Small intestine (tissue), 7 donors: ENCODE data around the gene LLGL2. TPM values are rescaled to one million over a fixed set of nuclear protein-coding genes. Genes with fewer than 3 reads are reported as not detected.
"Not testable (repeated sequence)": the region's sequence is repeated elsewhere in the genome, so short reads cannot be mapped to it uniquely, and the experiment has no call there.

Experiments
- DNase-seq, 2 donors: peaks; one replicate each; pipeline versions ENCODE4 v3.0.0 to v3.0.0-alpha.2; 2013
- FAIRE-seq: peaks from 2 replicates; lab custom pipeline; 2012; peaks lifted over from hg19 to GRCh38; lab: Jason Lieb, UNC
- H3K27ac ChIP-seq, 3 donors: one replicate each; pipeline ENCODE4 v1.5.1; 2013; ENCODE audit warnings: low read length in 2 of 3, mild to moderate bottlenecking in 2 of 3, control low read depth in 1 of 3, inconsistent platforms in 1 of 3, low read depth in 1 of 3, moderate library complexity in 1 of 3
- H3K27me3 ChIP-seq, 3 donors: one replicate each; pipeline ENCODE4 v1.6.1; 2013; ENCODE audit warnings: low read length in 3 of 3, inconsistent platforms in 1 of 3; ENCODE audit not compliant: control insufficient read depth in 3 of 3, insufficient read depth in 3 of 3
- H3K36me3 ChIP-seq, 3 donors: one replicate each; pipeline ENCODE4 v1.6.1; 2013; ENCODE audit warnings: low read length in 3 of 3, inconsistent platforms in 1 of 3, low read depth in 1 of 3, mild to moderate bottlenecking in 1 of 3, moderate library complexity in 1 of 3; ENCODE audit not compliant: control insufficient read depth in 3 of 3, insufficient read depth in 2 of 3
- H3K4me1 ChIP-seq, 3 donors: one replicate each; pipeline ENCODE4 v1.6.1; 2013; ENCODE audit warnings: low read length in 2 of 3, inconsistent platforms in 1 of 3, low read depth in 1 of 3, mild to moderate bottlenecking in 1 of 3, moderate library complexity in 1 of 3; ENCODE audit not compliant: control insufficient read depth in 3 of 3, insufficient read depth in 2 of 3
- H3K4me3 ChIP-seq, 3 donors: one replicate each; pipeline ENCODE4 v1.5.1; 2013; ENCODE audit warnings: low read length in 3 of 3, control low read depth in 1 of 3, inconsistent platforms in 1 of 3, low read depth in 1 of 3, mild to moderate bottlenecking in 1 of 3, moderate library complexity in 1 of 3
- H3K9me3 ChIP-seq, 2 donors: one replicate each; pipeline ENCODE4 v1.6.1; 2013; ENCODE audit warnings: low read depth in 1 of 2, low read length in 1 of 2; ENCODE audit not compliant: control insufficient read depth in 2 of 2, insufficient read depth in 1 of 2
- WGBS, 3 donors: extraction: QIAGEN DNeasy Blood & Tissue Kit; methylation state at CpG; one replicate each; pipeline ENCODE4 v1.1.7; 2013; 5-methylcytosine and 5-hydroxymethylcytosine counted together
- polyA plus RNA-seq, 4 donors: library from polyadenylated mRNA; stranded (reverse) in 3 of 4; unstranded in 1 of 4; fragments of 200-250 nt in 3 of 4; fragments of 120-200 nt in 1 of 4; gene quantifications; one replicate each; pipeline versions ENCODE4 v1.2.1 to v1.2.3, GENCODE V29; 2013
- donor health status: healthy with polysubstance abuse.
- donor health status: control.
- donor health status: control.
- donor health status: Bipolar disorder and iron deficiency.
- donor health status: healthy.

Gene LLGL2
- polyA plus RNA-seq, 4 donors: 140 to 365 (median 244) TPM

DNA sequence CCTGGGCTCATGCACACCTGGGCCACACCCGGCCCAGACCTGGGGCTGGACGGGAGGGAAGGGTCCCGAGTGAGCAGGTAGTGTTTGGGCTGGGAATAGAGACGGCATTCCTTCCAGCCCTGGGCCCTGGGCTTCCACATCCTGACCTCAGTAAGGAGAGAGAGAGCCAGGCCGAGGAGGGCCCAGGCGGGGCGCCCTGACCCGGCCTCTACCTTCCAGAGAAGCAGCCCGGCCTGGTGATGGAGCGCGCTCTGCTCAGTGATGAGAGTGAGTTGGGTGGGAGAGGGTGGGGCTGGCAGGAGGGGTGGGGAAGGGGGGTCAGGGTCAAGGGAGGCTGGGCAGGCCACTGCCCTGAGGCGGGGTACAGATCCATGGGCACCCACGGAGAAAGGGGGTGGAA lies 48.5 kb downstream of the LLGL2 start:
- Histone ChIP-seq H3K27ac (no peak overlapping the region), H3K9me3 (peaks cover 0 to 21% of the 10 kb centered on the region in 2 donors), H3K27me3 (no peaks in the 10 kb centered on the region), H3K36me3 (peaks cover 0 to 72% (median 19%) of the 10 kb centered on the region in 3 donors), H3K4me3 (no peak overlapping the region), H3K4me1 (peaks cover 0 to 51% (median 0%) of the 10 kb centered on the region in 3 donors)
- WGBS, 3 donors: 85 to 90% (median 88%) methylated on average over 11 to 13 of the region's 13 CpGs
- DNase-seq (no peak), FAIRE-seq (no peak)

DNA sequence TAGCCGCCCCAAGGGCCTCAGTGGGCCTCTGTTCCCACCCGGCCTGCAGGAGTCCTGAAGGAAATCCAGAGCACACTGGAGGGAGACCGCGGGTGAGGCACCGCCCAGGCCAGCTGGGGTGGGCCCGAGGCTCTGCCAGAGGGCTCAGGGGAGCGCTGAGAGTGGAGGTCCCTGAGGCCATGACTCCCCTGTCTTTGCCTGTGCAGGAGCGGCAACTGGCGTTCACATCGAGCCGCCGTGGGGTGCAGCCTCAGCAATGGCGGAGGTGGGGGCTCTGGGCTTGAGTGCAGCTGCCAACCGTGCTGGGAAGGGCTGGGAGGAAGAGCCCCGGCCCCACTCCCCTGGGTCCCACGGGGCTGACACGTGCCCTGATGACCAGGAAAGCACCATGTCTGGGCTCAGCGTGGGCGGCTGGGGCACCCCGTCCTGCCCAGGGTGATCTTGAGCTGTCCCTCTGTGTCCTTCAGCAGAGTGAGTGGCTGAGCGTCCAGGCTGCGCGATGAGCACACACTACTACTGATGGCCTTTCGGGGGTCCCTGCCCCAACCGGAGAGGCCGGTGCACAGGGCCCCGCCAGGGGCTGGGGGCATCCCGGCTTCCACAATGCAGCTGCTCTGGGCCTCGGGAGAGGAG lies 49.0 kb downstream of the LLGL2 start:
- H3K4me3 ChIP-seq: no peak overlapping the region
- DNase-seq (no peak), FAIRE-seq (no peak)
- H3K9me3 ChIP-seq: peaks cover 0 to 21% of the 10 kb centered on the region in 2 donors
- 80 to 87% (median 84%) methylated on average over 21 to 29 of the region's 29 CpGs for WGBS, 3 donors
- no peaks in the 10 kb centered on the region for H3K27me3 ChIP-seq
- peaks cover 0 to 67% (median 16%) of the 10 kb centered on the region in 3 donors for H3K36me3 ChIP-seq
- peaks cover 0 to 55% (median 0%) of the 10 kb centered on the region in 3 donors for H3K4me1 ChIP-seq
- peak overlapping the region in 1 of 3 donors; percentile 72 for H3K27ac ChIP-seq

DNA sequence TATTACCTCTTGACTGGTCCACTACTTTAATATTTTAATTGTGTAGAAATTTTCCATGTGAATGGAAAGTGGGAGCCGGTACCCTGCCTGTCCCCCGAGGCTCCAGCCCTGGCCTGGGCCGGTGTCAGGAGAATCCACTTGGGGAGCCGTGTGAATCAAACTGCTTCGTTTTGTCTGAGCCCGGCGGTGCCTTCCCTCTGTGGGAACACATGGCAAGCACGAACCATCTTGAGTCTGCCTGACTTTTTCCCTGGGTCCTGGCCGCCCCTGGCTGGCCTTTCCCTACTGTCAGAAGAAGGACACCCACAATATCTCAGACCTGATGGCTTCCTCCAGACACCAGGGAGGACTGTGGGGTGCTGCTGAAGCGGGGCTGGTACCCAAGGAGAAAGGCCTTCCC lies 49.7 kb downstream of the LLGL2 start:
- DNase-seq (no peak), FAIRE-seq (no peak)
- 87 to 94% (median 92%) methylated on average over 10 of the region's 10 CpGs for WGBS, 3 donors
- peaks cover 0 to 60% (median 16%) of the 10 kb centered on the region in 3 donors for H3K36me3 ChIP-seq
- H3K4me3 ChIP-seq: no peak overlapping the region
- peaks cover 0 to 21% of the 10 kb centered on the region in 2 donors for H3K9me3 ChIP-seq
- H3K27ac ChIP-seq: peak overlapping the region in 2 of 3 donors; percentile 72 to 92
- peaks cover 0 to 55% (median 0%) of the 10 kb centered on the region in 3 donors for H3K4me1 ChIP-seq
- H3K27me3 ChIP-seq: no peaks in the 10 kb centered on the region

DNA sequence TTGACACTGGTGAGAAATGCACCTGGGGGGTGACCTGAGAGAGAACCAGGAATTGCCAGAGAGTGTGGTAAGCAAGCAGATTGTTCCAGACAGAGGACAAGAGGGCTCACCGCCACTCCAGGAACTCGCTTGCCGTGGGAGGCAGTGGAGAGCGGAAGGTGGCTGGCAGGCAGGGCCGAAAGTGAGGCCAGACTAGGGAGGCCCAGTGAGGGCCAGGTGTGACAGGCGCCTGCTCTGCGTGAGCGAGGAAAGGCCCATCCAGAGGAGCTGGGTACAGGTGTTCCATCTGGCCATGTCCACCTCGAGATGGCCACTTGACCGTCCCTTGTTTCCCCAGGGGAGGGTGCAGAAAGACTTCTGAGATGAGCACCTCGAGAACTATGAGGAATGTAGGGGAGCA lies 50.2 kb downstream of the LLGL2 start:
- Histone ChIP-seq H3K9me3 (peaks cover 0 to 22% of the 10 kb centered on the region in 2 donors), H3K4me3 (no peak overlapping the region), H3K36me3 (peaks cover 0 to 55% (median 16%) of the 10 kb centered on the region in 3 donors), H3K4me1 (peaks cover 0 to 55% (median 0%) of the 10 kb centered on the region in 3 donors), H3K27ac (peak overlapping the region; percentile 69 to 92 (median 72)), H3K27me3 (no peaks in the 10 kb centered on the region)
- 64 to 82% (median 77%) methylated on average over 11 of the region's 11 CpGs for WGBS, 3 donors
- DNase-seq (no peak), FAIRE-seq (no peak)

DNA sequence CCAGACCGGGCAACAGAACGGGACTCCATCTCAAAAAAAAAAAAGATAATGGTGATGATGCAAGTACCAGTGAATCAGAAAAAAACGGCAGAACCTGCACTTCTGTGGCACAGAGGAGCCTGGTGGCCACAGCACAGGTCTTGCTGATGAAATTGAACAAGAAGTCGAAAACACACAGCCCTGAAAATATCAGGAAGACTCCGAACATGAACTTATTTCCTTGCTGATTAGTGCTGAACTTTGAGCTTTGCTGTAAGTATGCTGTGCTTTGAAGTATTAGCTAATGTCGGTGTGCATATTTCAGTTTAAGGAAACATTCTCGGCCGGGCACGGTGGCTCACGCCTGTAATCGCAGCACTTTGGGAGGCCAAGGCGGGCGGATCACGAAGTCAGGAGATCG lies 51.2 kb downstream of the LLGL2 start:
- FAIRE-seq: no peak
- Histone ChIP-seq H3K27ac (peak overlapping the region; percentile 69 to 92 (median 72)), H3K4me1 (peaks cover 0 to 55% (median 0%) of the 10 kb centered on the region in 3 donors), H3K27me3 (no peaks in the 10 kb centered on the region), H3K36me3 (peaks cover 0 to 46% (median 13%) of the 10 kb centered on the region in 3 donors), H3K9me3 (peaks cover 0 to 28% of the 10 kb centered on the region in 2 donors), H3K4me3 (no peak overlapping the region)
- peak; percentile 84 to 92 for DNase-seq
- WGBS, 3 donors: 24 to 55% (median 29%) methylated on average over 14 of the region's 15 CpGs

DNA sequence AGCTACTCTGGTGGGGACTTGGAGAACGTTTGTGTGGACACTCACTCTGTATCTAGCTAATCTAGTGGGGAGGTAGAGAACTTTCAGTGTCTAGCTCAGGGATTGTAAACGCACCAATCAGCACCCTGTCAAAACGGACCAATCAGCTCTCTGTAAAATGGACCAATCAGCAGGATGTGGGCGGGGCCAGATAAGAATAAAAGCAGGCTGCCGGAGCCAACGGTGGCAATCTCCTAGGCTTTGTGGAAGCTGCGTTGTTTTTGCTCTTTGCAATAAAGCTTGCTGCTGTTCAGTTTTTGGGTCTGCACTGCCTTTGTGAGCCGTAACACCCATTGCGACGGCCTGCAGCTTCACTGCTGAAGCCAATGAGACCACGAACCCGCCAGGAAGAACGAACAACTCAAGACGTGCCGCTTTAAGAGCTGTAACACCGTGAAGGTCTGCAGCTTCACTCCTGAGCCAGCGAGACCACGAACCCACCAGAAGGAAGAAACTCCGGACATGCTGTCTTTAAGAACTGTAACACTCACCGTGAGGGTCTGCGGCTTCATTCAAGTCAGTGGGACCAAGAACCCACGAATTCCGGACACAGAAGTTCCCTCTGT lies 55.7 kb downstream of the LLGL2 start:
- FAIRE-seq, H3K27me3 ChIP-seq, DNase-seq, H3K27ac ChIP-seq, H3K4me3 ChIP-seq, H3K36me3 ChIP-seq: not testable (repeated sequence)
- peaks cover 0 to 21% (median 0%) of the 10 kb centered on the region in 3 donors for H3K4me1 ChIP-seq
- 79 to 88% (median 82%) methylated on average over 23 of the region's 23 CpGs for WGBS, 3 donors
- H3K9me3 ChIP-seq: peaks cover 0 to 24% of the 10 kb centered on the region in 2 donors

DNA sequence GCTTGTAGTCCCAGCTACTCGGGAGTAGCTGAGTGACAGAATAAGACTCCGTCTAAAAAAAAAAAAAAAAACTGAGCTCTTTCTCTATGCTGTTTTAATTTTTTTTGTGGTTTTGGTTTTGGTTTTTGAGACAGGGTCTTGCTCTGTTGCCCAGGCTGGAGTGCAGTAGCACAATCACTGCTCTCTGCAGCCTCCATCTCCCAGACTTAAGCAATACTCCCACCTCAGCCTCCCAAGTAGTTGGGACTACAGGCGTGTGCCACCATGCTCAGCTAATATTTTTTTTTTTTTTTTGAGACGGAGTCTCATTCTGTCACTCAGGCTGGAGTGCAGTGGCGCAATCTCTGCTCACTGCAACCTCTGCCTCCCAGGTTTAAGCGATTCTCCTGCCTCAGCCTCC lies 57.7 kb downstream of the LLGL2 start:
- WGBS, 3 donors: 82 to 92% (median 90%) methylated on average over 5 to 6 of the region's 6 CpGs
- H3K27me3 ChIP-seq, H3K4me3 ChIP-seq, DNase-seq, H3K9me3 ChIP-seq, H3K27ac ChIP-seq, H3K36me3 ChIP-seq, FAIRE-seq: not testable (repeated sequence)
- peaks cover 0 to 13% (median 0%) of the 10 kb centered on the region in 3 donors for H3K4me1 ChIP-seq

DNA sequence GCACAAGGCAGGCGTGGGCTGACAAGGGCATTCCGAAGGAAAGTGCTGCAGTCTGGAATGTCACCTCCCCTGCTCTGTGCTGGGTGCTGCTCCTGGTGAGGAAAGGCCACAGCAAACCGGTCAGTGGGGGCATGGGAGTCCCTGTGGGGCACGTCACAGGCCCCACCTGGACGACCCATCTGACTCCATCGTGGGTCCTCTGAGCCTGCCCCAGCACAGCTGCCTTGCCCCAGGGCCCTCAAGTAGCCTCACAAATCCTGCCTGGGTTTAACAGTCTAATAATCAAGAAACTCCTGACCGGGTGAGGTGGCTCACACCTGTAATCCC lies 59.3 kb downstream of the LLGL2 start:
- Histone ChIP-seq H3K9me3 (peaks cover 0 to 7% of the 10 kb centered on the region in 2 donors), H3K27ac (no peak overlapping the region), H3K4me1 (peaks cover 0 to 12% (median 0%) of the 10 kb centered on the region in 3 donors), H3K36me3 (no peaks in the 10 kb centered on the region), H3K27me3 (peaks cover 0 to 4% (median 0%) of the 10 kb centered on the region in 3 donors), H3K4me3 (no peak overlapping the region)
- FAIRE-seq: no peak
- 86 to 89% (median 88%) methylated on average over 7 of the region's 7 CpGs for WGBS, 3 donors
- DNase-seq: no peak
